ENCODE results near the gene KIF1A. TPM values are rescaled to one million over a fixed set of nuclear protein-coding genes. Genes with fewer than 3 reads are reported as not detected.

Gene KIF1A
- total and polyA plus RNA-seq, 2 of the 13 experiments (the other 11 are each of a cell fraction or from before 2014, with no cell fraction given) = 0.01 TPM; not detected in 1

DNA sequence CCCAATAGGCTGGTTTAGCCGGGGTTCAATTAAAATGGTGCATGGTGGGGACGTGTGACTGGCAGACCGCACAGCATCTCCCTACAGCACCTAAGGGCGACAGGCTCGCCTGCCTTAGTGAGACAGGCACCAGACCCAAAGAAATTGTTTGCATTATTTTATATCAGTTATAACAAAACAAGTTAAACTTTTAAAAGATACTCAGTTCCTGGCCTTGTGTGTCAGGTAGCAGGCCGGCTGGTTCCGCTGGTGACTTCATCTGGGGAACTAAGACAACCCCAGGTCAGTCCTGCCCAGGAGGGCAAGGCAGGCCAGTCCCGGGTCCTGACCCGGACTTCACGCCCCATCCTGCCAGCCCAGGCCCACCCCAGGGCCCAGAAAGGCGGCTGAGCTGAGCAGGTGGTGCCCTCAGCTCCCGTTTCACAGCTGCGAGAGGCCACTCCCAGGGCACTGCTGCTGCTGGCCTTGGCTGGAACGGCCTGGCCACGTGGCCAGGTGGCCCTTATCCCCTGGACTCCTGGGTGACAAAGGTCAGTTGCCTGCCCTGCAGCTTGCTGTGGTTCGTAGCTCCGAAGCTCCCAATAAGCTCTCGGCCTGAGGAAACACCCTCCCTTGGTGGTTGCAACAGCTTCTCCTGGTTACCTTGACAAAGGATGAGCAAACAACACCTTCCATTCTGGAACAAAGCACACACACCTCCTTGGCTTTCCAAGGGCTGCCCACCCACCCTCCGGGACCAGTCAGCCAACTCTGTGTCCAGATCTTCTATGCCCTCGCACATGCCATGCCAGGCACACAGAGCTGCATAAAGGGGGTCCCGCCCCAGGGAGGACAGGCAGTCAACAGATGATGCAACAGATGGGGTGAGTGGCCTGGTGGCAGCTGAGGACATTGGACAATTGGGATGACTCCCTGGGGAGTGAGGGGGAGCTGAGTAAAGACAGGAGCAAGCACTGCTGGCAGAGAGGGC, 37.3 kb upstream of the KIF1A start (continued):
- TF ChIP-seq ZBTB10 (CRISPR knock-in tag; IDR thresholded peaks at IDR 0.05; ENCODE audit: borderline replicate concordance) = no peak
- TF ChIP-seq SYNCRIP (IDR thresholded peaks at IDR 0.05; ENCODE audit: insufficient read depth, low read depth, low read length) = no peak
- TF ChIP-seq, protein P1, sequence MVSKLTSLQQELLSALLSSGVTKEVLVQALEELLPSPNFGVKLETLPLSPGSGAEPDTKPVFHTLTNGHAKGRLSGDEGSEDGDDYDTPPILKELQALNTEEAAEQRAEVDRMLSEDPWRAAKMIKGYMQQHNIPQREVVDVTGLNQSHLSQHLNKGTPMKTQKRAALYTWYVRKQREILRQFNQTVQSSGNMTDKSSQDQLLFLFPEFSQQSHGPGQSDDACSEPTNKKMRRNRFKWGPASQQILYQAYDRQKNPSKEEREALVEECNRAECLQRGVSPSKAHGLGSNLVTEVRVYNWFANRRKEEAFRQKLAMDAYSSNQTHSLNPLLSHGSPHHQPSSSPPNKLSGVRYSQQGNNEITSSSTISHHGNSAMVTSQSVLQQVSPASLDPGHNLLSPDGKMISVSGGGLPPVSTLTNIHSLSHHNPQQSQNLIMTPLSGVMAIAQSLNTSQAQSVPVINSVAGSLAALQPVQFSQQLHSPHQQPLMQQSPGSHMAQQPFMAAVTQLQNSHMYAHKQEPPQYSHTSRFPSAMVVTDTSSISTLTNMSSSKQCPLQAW (CRISPR knock-in tag; IDR thresholded peaks at IDR 0.05) = peak; percentile 96
- TF ChIP-seq ZNF234 (CRISPR knock-in tag; conservative IDR thresholded peaks at IDR 0.05) = peak; percentile 88
- no peak for TF ChIP-seq U2AF2 (IDR thresholded peaks at IDR 0.05; ENCODE audit: low read depth, low read length)
- TF ChIP-seq ZNF451 (CRISPR knock-in tag; IDR thresholded peaks at IDR 0.05) = peak; percentile 99
- peak; percentile 91 for TF ChIP-seq ELF3 (CRISPR knock-in tag; IDR thresholded peaks at IDR 0.05)
- TF ChIP-seq AFF4 (CRISPR knock-in tag; IDR thresholded peaks at IDR 0.05) = peak; percentile 27; the same call in 1 of the 2 replicates
- TF ChIP-seq ZNF260 (CRISPR knock-in tag; IDR thresholded peaks at IDR 0.05; ENCODE audit: borderline replicate concordance, low read depth) = no peak; the same call in 1 of the 2 replicates
- peak; percentile 86 for TF ChIP-seq IRF9 (CRISPR knock-in tag; IDR thresholded peaks at IDR 0.05; ENCODE audit: borderline replicate concordance)
- TF ChIP-seq JUNB (CRISPR knock-in tag; IDR thresholded peaks at IDR 0.05; ENCODE audit: borderline replicate concordance) = peak; percentile 76
- peak; percentile 95; the same call in 1 of the 2 replicates for TF ChIP-seq ZNF660 (CRISPR knock-in tag; IDR thresholded peaks at IDR 0.05; ENCODE audit: borderline replicate concordance, low read depth)
- no peak for TF ChIP-seq REXO4 (CRISPR knock-in tag; IDR thresholded peaks at IDR 0.05; ENCODE audit: borderline replicate concordance)
- TF ChIP-seq, protein P2, sequence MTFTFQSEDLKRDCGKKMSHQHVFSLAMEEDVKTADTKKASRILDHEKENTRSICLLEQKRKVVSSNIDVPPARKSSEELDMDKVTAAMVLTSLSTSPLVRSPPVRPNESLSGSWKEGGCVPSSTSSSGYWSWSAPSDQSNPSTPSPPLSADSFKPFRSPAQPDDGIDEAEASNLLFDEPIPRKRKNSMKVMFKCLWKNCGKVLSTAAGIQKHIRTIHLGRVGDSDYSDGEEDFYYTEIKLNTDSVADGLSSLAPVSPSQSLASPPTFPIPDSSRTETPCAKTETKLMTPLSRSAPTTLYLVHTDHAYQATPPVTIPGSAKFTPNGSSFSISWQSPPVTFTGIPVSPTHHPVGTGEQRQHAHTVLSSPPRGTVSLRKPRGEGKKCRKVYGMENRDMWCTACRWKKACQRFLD (CRISPR knock-in tag; IDR thresholded peaks at IDR 0.05; ENCODE audit: borderline replicate concordance) = peak; percentile 77; the same call in 1 of the 2 replicates
- peak; percentile 97 for TF ChIP-seq EEA1 (CRISPR knock-in tag; IDR thresholded peaks at IDR 0.05; ENCODE audit: borderline replicate concordance)
- TF ChIP-seq ZBTB3 (CRISPR knock-in tag; IDR thresholded peaks at IDR 0.05; ENCODE audit: borderline replicate concordance, low read depth) = no peak
